NCI-H1417 (cell line): ENCODE results near the gene GTF2I.
"Not testable (repeated sequence)": the region's sequence is repeated elsewhere in the genome, so short reads cannot be mapped to it uniquely, and the experiment has no call there.

ENCODE experiments used
- DNase-seq, 3 experiments: peaks; one replicate each; lab custom pipeline; 2025; lab: John Stamatoyannopoulos, UW

GTF2I gene

GRCh38 chr7:74775111-74775510, 117.6 kb downstream of the GTF2I start:
- not testable (repeated sequence) for DNase-seq

- DNase-seq = not testable (repeated sequence)
These were observed 121.5 kb downstream of the GTF2I start for GRCh38 chr7:74779053-74779452.

GRCh38 chr7:74781746-74782145, 124.2 kb downstream of the GTF2I start:
- not testable (repeated sequence) for DNase-seq

GRCh38 chr7:74783595-74783994, 126.1 kb downstream of the GTF2I start:
- not testable (repeated sequence) for DNase-seq

- DNase-seq = peak; percentile 75 to 93 (median 86)
These were observed 131.0 kb downstream of the GTF2I start for GRCh38 chr7:74788369-74789150.

GRCh38 chr7:74789200-74789736, 131.8 kb downstream of the GTF2I start:
- not testable (repeated sequence) for DNase-seq

GRCh38 chr7:74797848-74798622, 140.5 kb downstream of the GTF2I start:
- DNase-seq = not testable (repeated sequence)

- not testable (repeated sequence) for DNase-seq
These were observed 141.1 kb downstream of the GTF2I start for GRCh38 chr7:74798644-74799043.
